Gastrocnemius medialis (tissue), 4 donors: ENCODE results near the gene TYW1.
"Not testable (repeated sequence)": the region's sequence is repeated elsewhere in the genome, so short reads cannot be mapped to it uniquely, and the experiment has no call there.

Experiments
- POLR2A ChIP-seq, 2 donors: fragments of 450-650 bp; IDR thresholded peaks; one replicate each; pipeline ENCODE4 v1.6.1; 2017; ENCODE audit warnings: antibody characterized with exemption in 2 of 2, mild to moderate bottlenecking in 2 of 2, moderate library complexity in 2 of 2
- TF ChIP-seq, protein P1 (sequence below), 5 experiments: fragments of 450-650 bp in 3 of 5; fragments of 200-600 bp in 2 of 5; sonication (generic) in 2 of 5; IDR thresholded peaks in 4 of 5; conservative IDR thresholded peaks in 1 of 5; 1 replicate in 4 of 5; 2 replicates in 1 of 5; pipeline ENCODE4 v1.5.1; 2016 to 2019; ENCODE audit warnings: antibody characterized with exemption in 5 of 5, mild to moderate bottlenecking in 3 of 5, moderate library complexity in 3 of 5

GRCh38 chr7:67156064-67156463 lies 159.4 kb downstream of the TYW1 start:
- TF ChIP-seq, protein P1, sequence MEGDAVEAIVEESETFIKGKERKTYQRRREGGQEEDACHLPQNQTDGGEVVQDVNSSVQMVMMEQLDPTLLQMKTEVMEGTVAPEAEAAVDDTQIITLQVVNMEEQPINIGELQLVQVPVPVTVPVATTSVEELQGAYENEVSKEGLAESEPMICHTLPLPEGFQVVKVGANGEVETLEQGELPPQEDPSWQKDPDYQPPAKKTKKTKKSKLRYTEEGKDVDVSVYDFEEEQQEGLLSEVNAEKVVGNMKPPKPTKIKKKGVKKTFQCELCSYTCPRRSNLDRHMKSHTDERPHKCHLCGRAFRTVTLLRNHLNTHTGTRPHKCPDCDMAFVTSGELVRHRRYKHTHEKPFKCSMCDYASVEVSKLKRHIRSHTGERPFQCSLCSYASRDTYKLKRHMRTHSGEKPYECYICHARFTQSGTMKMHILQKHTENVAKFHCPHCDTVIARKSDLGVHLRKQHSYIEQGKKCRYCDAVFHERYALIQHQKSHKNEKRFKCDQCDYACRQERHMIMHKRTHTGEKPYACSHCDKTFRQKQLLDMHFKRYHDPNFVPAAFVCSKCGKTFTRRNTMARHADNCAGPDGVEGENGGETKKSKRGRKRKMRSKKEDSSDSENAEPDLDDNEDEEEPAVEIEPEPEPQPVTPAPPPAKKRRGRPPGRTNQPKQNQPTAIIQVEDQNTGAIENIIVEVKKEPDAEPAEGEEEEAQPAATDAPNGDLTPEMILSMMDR (IDR thresholded peaks at IDR 0.05 in 4 of 5, conservative IDR thresholded peaks at IDR 0.05 in 1 of 5): not testable (repeated sequence)
- not testable (repeated sequence) for TF ChIP-seq POLR2A (IDR thresholded peaks at IDR 0.05)
